DMS114 treated with DMSO at 0.1 percent for 48 hours (cell line): ENCODE measurements around the gene VRK1.

ENCODE experiments used
- DNase-seq: peaks from one replicate; lab custom pipeline; 2025; ENCODE audit not compliant: unreplicated experiment; lab: John Stamatoyannopoulos, UW

VRK1 gene

GRCh38 chr14:96821501-96821900 lies 24.3 kb downstream of the VRK1 start:
- DNase-seq = no peak

- no peak for DNase-seq
Observed at GRCh38 chr14:96823652-96824051, 26.5 kb downstream of the VRK1 start.

GRCh38 chr14:96824283-96824682 lies 27.1 kb downstream of the VRK1 start:
- DNase-seq = no peak

- no peak for DNase-seq
Observed at GRCh38 chr14:96826818-96827217, 29.6 kb downstream of the VRK1 start.

- DNase-seq = no peak
Observed at GRCh38 chr14:96827290-96827689, 30.1 kb downstream of the VRK1 start.

- DNase-seq = no peak
Observed at GRCh38 chr14:96829791-96830190, 32.6 kb downstream of the VRK1 start.

- no peak for DNase-seq
Observed at GRCh38 chr14:96830946-96831345, 33.8 kb downstream of the VRK1 start.

- DNase-seq = no peak
Observed at GRCh38 chr14:96832351-96832750, 35.2 kb downstream of the VRK1 start.

GRCh38 chr14:96838449-96838848 lies 41.3 kb downstream of the VRK1 start:
- DNase-seq = no peak

GRCh38 chr14:96839251-96839650 lies 42.1 kb downstream of the VRK1 start:
- no peak for DNase-seq

GRCh38 chr14:96843137-96843536 lies 46.0 kb downstream of the VRK1 start:
- DNase-seq = no peak

GRCh38 chr14:96844857-96845570 lies 47.8 kb downstream of the VRK1 start:
- no peak for DNase-seq

- DNase-seq = no peak
Observed at GRCh38 chr14:96847451-96847850, 50.3 kb downstream of the VRK1 start.

- no peak for DNase-seq
Observed at GRCh38 chr14:96848011-96848410, 50.8 kb downstream of the VRK1 start.

GRCh38 chr14:96849733-96850132 lies 52.6 kb downstream of the VRK1 start:
- no peak for DNase-seq

- DNase-seq = no peak
Observed at GRCh38 chr14:96851694-96852381, 54.7 kb downstream of the VRK1 start.

GRCh38 chr14:96852823-96853422 lies 55.7 kb downstream of the VRK1 start:
- DNase-seq = peak; percentile 34

- no peak for DNase-seq
Observed at GRCh38 chr14:96858643-96859042, 61.5 kb downstream of the VRK1 start.

- DNase-seq = no peak
Observed at GRCh38 chr14:96861568-96862310, 64.6 kb downstream of the VRK1 start.

- DNase-seq = no peak
Observed at GRCh38 chr14:96863327-96863985, 66.3 kb downstream of the VRK1 start.

- no peak for DNase-seq
Observed at GRCh38 chr14:96863986-96864330, 66.8 kb downstream of the VRK1 start.
